NCI-H1092 (cell line): ENCODE measurements around the gene PPP2R5E.
"Not testable (repeated sequence)": the region's sequence is repeated elsewhere in the genome, so short reads cannot be mapped to it uniquely, and the experiment has no call there.

Source experiments
- DNase-seq: peaks from one replicate; lab custom pipeline; 2025; lab: John Stamatoyannopoulos, UW

Gene PPP2R5E

GRCh38 chr14:63543000-63543825 is at the start of gene PPP2R5E:
Gene PPP2R5E, minus strand, starts transcription at chr14:63543377. Its CDS starts 3,692 bp downstream, at chr14:63539685.
- DNase-seq = peak; percentile 99

GRCh38 chr14:63583046-63583445 is 39.9 kb upstream of the PPP2R5E start:
- DNase-seq = not testable (repeated sequence)

- DNase-seq = no peak
Observed at GRCh38 chr14:63581491-63581890, 38.3 kb upstream of the PPP2R5E start.

- no peak for DNase-seq
Observed at GRCh38 chr14:63578300-63578699, 35.1 kb upstream of the PPP2R5E start.

GRCh38 chr14:63573581-63573980 is 30.4 kb upstream of the PPP2R5E start:
- no peak for DNase-seq

- DNase-seq = no peak
Observed at GRCh38 chr14:63565448-63565847, 22.3 kb upstream of the PPP2R5E start.

- no peak for DNase-seq
Observed at GRCh38 chr14:63564318-63564717, 21.1 kb upstream of the PPP2R5E start.

- DNase-seq = no peak
Observed at GRCh38 chr14:63563370-63564026, 20.3 kb upstream of the PPP2R5E start.

- DNase-seq = no peak
Observed at GRCh38 chr14:63562405-63562804, 19.2 kb upstream of the PPP2R5E start.

- DNase-seq = no peak
Observed at GRCh38 chr14:63555572-63555971, 12.4 kb upstream of the PPP2R5E start.

GRCh38 chr14:63551332-63551731 is 8.2 kb upstream of the PPP2R5E start:
- no peak for DNase-seq

GRCh38 chr14:63547798-63548335 is 4.7 kb upstream of the PPP2R5E start:
- no peak for DNase-seq

- no peak for DNase-seq
Observed at GRCh38 chr14:63545431-63545830, 2.3 kb upstream of the PPP2R5E start.

GRCh38 chr14:63544591-63545299 is 1.6 kb upstream of the PPP2R5E start:
- peak; percentile 1 for DNase-seq

GRCh38 chr14:63543826-63544406 is 739 bp upstream of the PPP2R5E start:
- DNase-seq = peak; percentile 18

- peak; percentile 21 for DNase-seq
Observed at GRCh38 chr14:63542231-63542999, 762 bp downstream of the PPP2R5E start.

- no peak for DNase-seq
Observed at GRCh38 chr14:63535918-63536317, 7.3 kb downstream of the PPP2R5E start.

GRCh38 chr14:63533474-63533873 is 9.7 kb downstream of the PPP2R5E start:
- DNase-seq = no peak

GRCh38 chr14:63524537-63525155 is 18.5 kb downstream of the PPP2R5E start:
- no peak for DNase-seq

- no peak for DNase-seq
Observed at GRCh38 chr14:63523735-63524426, 19.3 kb downstream of the PPP2R5E start.
